Upper lobe of left lung (tissue), 6 donors: Measurements from ENCODE around the gene LRRC10B. TPM values are rescaled to one million over a fixed set of nuclear protein-coding genes. Genes with fewer than 3 reads are reported as not detected.

Experiments
- ATAC-seq, 2 donors: fragments of 200-7000 bp; cut with Tn5 transposase; one replicate each; pipeline ENCODE4 v1.9.1; 2022; ENCODE audit warnings: mild to moderate bottlenecking in 2 of 2, moderate library complexity in 2 of 2; ENCODE audit not compliant: low FRiP score in 2 of 2
- DNase-seq, 2 donors: peaks; one replicate each; pipeline ENCODE4 v3.0.0-alpha.2; 2019 to 2020
- H3K27ac ChIP-seq, 4 donors: fragments of 200-600 bp; sonication (generic); one replicate each; pipeline ENCODE4 v1.5.1; 2016 to 2019
- H3K27me3 ChIP-seq, 4 donors: fragments of 200-600 bp; sonication (generic); one replicate each; pipeline ENCODE4 v1.5.1; 2017 to 2019
- H3K36me3 ChIP-seq, 4 donors: fragments of 200-600 bp; sonication (generic); one replicate each; pipeline ENCODE4 v1.5.1; 2016 to 2019
- H3K4me1 ChIP-seq, 4 donors: fragments of 200-600 bp; sonication (generic); one replicate each; pipeline ENCODE4 v1.5.1; 2018 to 2019
- H3K4me3 ChIP-seq, 4 donors: fragments of 200-600 bp; sonication (generic); one replicate each; pipeline ENCODE4 v1.5.1; 2017 to 2019; ENCODE audit warnings: mild to moderate bottlenecking in 2 of 4, moderate library complexity in 1 of 4
- H3K9me3 ChIP-seq, 4 donors: fragments of 200-600 bp; sonication (generic); one replicate each; pipeline ENCODE4 v1.5.1; 2018 to 2019
- EP300 ChIP-seq, 4 donors: sonication (generic); formaldehyde crosslinking; IDR thresholded peaks; one replicate each; pipeline ENCODE4 v1.5.1; 2017; ENCODE audit warnings: antibody characterized with exemption in 4 of 4, control low read depth in 2 of 4
- POLR2A ChIP-seq, 4 donors: fragments of 450-650 bp; IDR thresholded peaks; one replicate each; pipeline ENCODE4 v1.5.1; 2016 to 2017; ENCODE audit warnings: antibody characterized with exemption in 4 of 4, mild to moderate bottlenecking in 2 of 4
- POLR2AphosphoS5 ChIP-seq, 2 donors: sonication (generic); formaldehyde crosslinking; IDR thresholded peaks; one replicate each; pipeline ENCODE4 v1.5.1; 2017; ENCODE audit warnings: antibody characterized with exemption in 2 of 2
- WGBS, 2 donors: methylation state at CpG; one replicate each; pipeline ENCODE4 v1.1.5; 2017 to 2018; 5-methylcytosine and 5-hydroxymethylcytosine counted together
- small RNA-seq, 4 donors: library from RNA; depleted of rRNA; stranded (forward); fragments of <200 nt; gene quantifications; one replicate each; pipeline ENCODE3, GENCODE V24; 2016
- total RNA-seq, 6 donors: library from RNA; depleted of rRNA in 4 of 6; stranded (reverse); fragments of >200 nt in 4 of 6; gene quantifications; one replicate each; pipeline versions ENCODE4 v1.1.0 to v1.2.1, GENCODE V29; 2016 to 2021
- TF ChIP-seq, protein P1 (sequence below), 6 experiments: fragments of 450-650 bp in 4 of 6; fragments of 200-600 bp in 2 of 6; sonication (generic) in 2 of 6; IDR thresholded peaks; one replicate each; pipeline ENCODE4 v1.5.1; 2016 to 2019; ENCODE audit warnings: antibody characterized with exemption in 6 of 6
- donor health status: DM: no; HTN: no; CAD: no; lungs with moderate emphysema.
- donor health status: DM: no; HTN: yes; CAD: no; lungs with severe emphysema.

Gene LRRC10B
- total RNA-seq, 6 donors from 2014 or later: 0.31 to 24.2 (median 8.5) TPM

DNA sequence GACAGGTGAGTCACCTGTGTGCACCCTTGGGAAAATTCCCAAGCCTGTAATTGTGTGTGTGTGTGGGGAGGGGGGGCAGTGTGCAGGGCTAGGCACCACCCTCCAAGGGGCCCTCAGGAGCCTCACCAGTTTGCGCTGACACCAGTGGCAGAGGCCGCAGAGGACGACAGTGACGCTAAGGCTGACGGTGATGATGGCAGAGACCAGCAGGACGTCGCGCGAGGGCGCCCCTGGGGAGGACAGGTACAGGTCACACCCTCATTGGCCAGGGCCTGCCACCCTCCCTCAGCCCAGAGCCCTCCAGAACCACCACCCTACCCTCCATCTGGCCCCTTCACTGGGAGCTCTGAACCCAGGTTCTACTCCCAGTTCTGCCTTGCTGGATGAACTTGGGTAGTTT is 47.4 kb downstream of the LRRC10B start:
- WGBS, 2 donors: 65% methylated on average over 10 of the region's 10 CpGs; no CpG with 5 or more reads in 1 of the 2 donors
- no peak overlapping the region for H3K27ac ChIP-seq
- H3K36me3 ChIP-seq: no peaks in the 10 kb centered on the region
- TF ChIP-seq POLR2A (IDR thresholded peaks at IDR 0.05) (no peak), EP300 (IDR thresholded peaks at IDR 0.05) (no peak), POLR2AphosphoS5 (IDR thresholded peaks at IDR 0.05) (no peak)
- TF ChIP-seq, protein P1, sequence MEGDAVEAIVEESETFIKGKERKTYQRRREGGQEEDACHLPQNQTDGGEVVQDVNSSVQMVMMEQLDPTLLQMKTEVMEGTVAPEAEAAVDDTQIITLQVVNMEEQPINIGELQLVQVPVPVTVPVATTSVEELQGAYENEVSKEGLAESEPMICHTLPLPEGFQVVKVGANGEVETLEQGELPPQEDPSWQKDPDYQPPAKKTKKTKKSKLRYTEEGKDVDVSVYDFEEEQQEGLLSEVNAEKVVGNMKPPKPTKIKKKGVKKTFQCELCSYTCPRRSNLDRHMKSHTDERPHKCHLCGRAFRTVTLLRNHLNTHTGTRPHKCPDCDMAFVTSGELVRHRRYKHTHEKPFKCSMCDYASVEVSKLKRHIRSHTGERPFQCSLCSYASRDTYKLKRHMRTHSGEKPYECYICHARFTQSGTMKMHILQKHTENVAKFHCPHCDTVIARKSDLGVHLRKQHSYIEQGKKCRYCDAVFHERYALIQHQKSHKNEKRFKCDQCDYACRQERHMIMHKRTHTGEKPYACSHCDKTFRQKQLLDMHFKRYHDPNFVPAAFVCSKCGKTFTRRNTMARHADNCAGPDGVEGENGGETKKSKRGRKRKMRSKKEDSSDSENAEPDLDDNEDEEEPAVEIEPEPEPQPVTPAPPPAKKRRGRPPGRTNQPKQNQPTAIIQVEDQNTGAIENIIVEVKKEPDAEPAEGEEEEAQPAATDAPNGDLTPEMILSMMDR (IDR thresholded peaks at IDR 0.05): no peak
- no peak overlapping the region for H3K4me3 ChIP-seq
- no peaks in the 10 kb centered on the region for H3K9me3 ChIP-seq
- H3K27me3 ChIP-seq: peaks cover 0 to 21% (median 4%) of the 10 kb centered on the region in 4 donors
- DNase-seq: no peak
- no peak for ATAC-seq
- H3K4me1 ChIP-seq: peaks cover 0 to 7% (median 0%) of the 10 kb centered on the region in 4 donors

DNA sequence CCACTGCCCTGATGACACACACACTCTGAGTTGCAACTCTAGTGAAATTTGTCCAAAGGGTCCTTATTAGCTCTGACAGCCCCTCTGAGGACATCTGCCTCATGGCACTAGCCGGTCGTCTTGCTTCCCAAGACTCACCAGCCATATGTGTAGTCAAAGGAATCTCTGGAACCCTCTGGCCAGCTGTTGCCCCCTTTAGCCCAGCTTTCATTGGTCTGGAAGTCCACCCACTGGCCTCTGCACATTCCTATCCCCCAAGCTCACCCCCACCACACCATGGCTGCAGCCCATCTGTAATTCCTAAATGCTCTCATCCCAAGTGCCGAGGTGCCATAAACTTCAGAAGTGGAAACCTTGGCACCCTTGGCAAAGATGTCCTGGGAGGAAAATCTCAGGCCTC is 48.1 kb downstream of the LRRC10B start:
- peaks cover 0 to 7% (median 0%) of the 10 kb centered on the region in 4 donors for H3K4me1 ChIP-seq
- H3K9me3 ChIP-seq: no peaks in the 10 kb centered on the region
- no peak for DNase-seq
- H3K36me3 ChIP-seq: no peaks in the 10 kb centered on the region
- 83 to 100% methylated on average over 2 to 3 of the region's 3 CpGs for WGBS, 2 donors
- no peak overlapping the region for H3K27ac ChIP-seq
- TF ChIP-seq POLR2A (IDR thresholded peaks at IDR 0.05) (no peak), EP300 (IDR thresholded peaks at IDR 0.05) (no peak), POLR2AphosphoS5 (IDR thresholded peaks at IDR 0.05) (no peak)
- TF ChIP-seq, protein P1 (IDR thresholded peaks at IDR 0.05): no peak
- H3K4me3 ChIP-seq: no peak overlapping the region
- peaks cover 0 to 21% (median 4%) of the 10 kb centered on the region in 4 donors for H3K27me3 ChIP-seq
- ATAC-seq: no peak

Small RNA genes lying within 50 kb of the gene (small RNA-seq; reads per million reads assigned to genes)
- 0 to 0.18 (median 0) reads per million in 4 donors for gene MIR4488

Other genes with a start within 250 kb of the LRRC10B start
- gene VWCE, start 213.4 kb upstream of the LRRC10B start, total RNA-seq: 10 to 100 TPM in 1 of 6 donors, 1 to 10 TPM in 1, under 1 TPM in 4; 0.40 to 10.5 (median 0.79) TPM
- gene DDB1, start 175.6 kb upstream of the LRRC10B start, total RNA-seq: 100 to 1,000 TPM in 5 of 6 donors, 10 to 100 TPM in 1; 98.4 to 152 (median 139) TPM
- gene TKFC, start 175.5 kb upstream of the LRRC10B start, total RNA-seq: 10 to 100 TPM; 26.4 to 75.4 (median 36.1) TPM
- 100 to 1,000 TPM in 1 of 6 donors, 10 to 100 TPM in 5; 30.3 to 113 (median 50.4) TPM for gene CYB561A3, start 146.9 kb upstream of the LRRC10B start, total RNA-seq
- gene TMEM138, start 146.4 kb upstream of the LRRC10B start, total RNA-seq: 10 to 100 TPM; 23.5 to 95.3 (median 34.5) TPM
- gene TMEM216, start 116.2 kb upstream of the LRRC10B start, total RNA-seq: 10 to 100 TPM in 3 of 6 donors, 1 to 10 TPM in 2, under 1 TPM in 1; 0.78 to 16.1 (median 10.1) TPM
- gene CPSF7, start 78.8 kb upstream of the LRRC10B start, total RNA-seq: 10 to 100 TPM; 34.5 to 81.7 (median 57.1) TPM
- gene SDHAF2, start 78.6 kb upstream of the LRRC10B start, total RNA-seq: 10 to 100 TPM; 20.9 to 63.9 (median 34.6) TPM
- 1 to 10 TPM; 2.1 to 7.3 (median 4.9) TPM for gene SYT7, start 72.3 kb downstream of the LRRC10B start, total RNA-seq
- gene DAGLA, start 171.6 kb downstream of the LRRC10B start, total RNA-seq: 10 to 100 TPM in 1 of 6 donors, 1 to 10 TPM in 5; 3.0 to 11.0 (median 8.0) TPM
- gene MYRF, start 243.9 kb downstream of the LRRC10B start, total RNA-seq: 100 to 1,000 TPM in 1 of 6 donors, 10 to 100 TPM in 5; 32.5 to 147 (median 50.7) TPM